ENCODE results near the gene CRB1.

CRB1 gene

GRCh38 chr1:197339106-197340060, 71.3 kb downstream of the CRB1 start:
- H3F3A ChIP-seq (ENCODE audit: control insufficient read depth, insufficient read depth), result no peaks in the 10 kb centered on the region
- H3K9me3 ChIP-seq (ENCODE audit: control insufficient read depth, insufficient read depth, low read length), result no peaks in the 10 kb centered on the region
- no peaks in the 10 kb centered on the region for H4K20me1 ChIP-seq (ENCODE audit: control insufficient read depth, insufficient read depth, low read depth, low read length)
- H3K4me1 ChIP-seq (ENCODE audit: control insufficient read depth, low read length), result no peaks in the 10 kb centered on the region
- TF ChIP-seq CTCF (IDR thresholded peaks at IDR 0.05; ENCODE audit: low read depth, low read length, poor library complexity, severe bottlenecking), result no peak
- no peak for TF ChIP-seq EZH2phosphoT487 (IDR thresholded peaks at IDR 0.05; ENCODE audit: borderline replicate concordance, low read length)
- H3K4me3 ChIP-seq (ENCODE audit: low read length), result no peak overlapping the region
- H3K79me2 ChIP-seq (ENCODE audit: control insufficient read depth, low read length), result no peaks in the 10 kb centered on the region
- no peaks in the 10 kb centered on the region for H3K36me3 ChIP-seq (ENCODE audit: control insufficient read depth, low read length)
- H3K4me2 ChIP-seq (ENCODE audit: low read length), result no peak overlapping the region
- no peaks in the 10 kb centered on the region for H3K27me3 ChIP-seq (ENCODE audit: control insufficient read depth, low read length)
- no peak overlapping the region for H3K27ac ChIP-seq (ENCODE audit: low read depth, low read length)
- H3K9me2 ChIP-seq (replicated peaks; ENCODE audit: control insufficient read depth, low read length), result no peaks in the 10 kb centered on the region

- H3K36me3 ChIP-seq (ENCODE audit: control insufficient read depth, low read length), result no peaks in the 10 kb centered on the region
These were observed 73.6 kb downstream of the CRB1 start for GRCh38 chr1:197341626-197342025.

GRCh38 chr1:197342044-197342565, 74.1 kb downstream of the CRB1 start:
- Histone ChIP-seq H4K20me1 (ENCODE audit: control insufficient read depth, insufficient read depth, low read depth, low read length) (no peaks in the 10 kb centered on the region), H3K27me3 (ENCODE audit: control insufficient read depth, low read length) (no peaks in the 10 kb centered on the region), H3K4me3 (ENCODE audit: low read length) (no peak overlapping the region), H3K4me2 (ENCODE audit: low read length) (no peak overlapping the region), H3K9me3 (ENCODE audit: control insufficient read depth, insufficient read depth, low read length) (no peaks in the 10 kb centered on the region), H3K9me2 (replicated peaks; ENCODE audit: control insufficient read depth, low read length) (no peaks in the 10 kb centered on the region), H3K4me1 (ENCODE audit: control insufficient read depth, low read length) (no peaks in the 10 kb centered on the region), H3F3A (ENCODE audit: control insufficient read depth, insufficient read depth) (no peaks in the 10 kb centered on the region), H3K36me3 (ENCODE audit: control insufficient read depth, low read length) (no peaks in the 10 kb centered on the region), H3K27ac (ENCODE audit: low read depth, low read length) (no peak overlapping the region), H3K79me2 (ENCODE audit: control insufficient read depth, low read length) (no peaks in the 10 kb centered on the region)
- TF ChIP-seq CTCF (IDR thresholded peaks at IDR 0.05; ENCODE audit: low read depth, low read length, poor library complexity, severe bottlenecking) (no peak), EZH2phosphoT487 (IDR thresholded peaks at IDR 0.05; ENCODE audit: borderline replicate concordance, low read length) (no peak)

More at GRCh38 chr1:197341626-197342025, 73.6 kb downstream of the CRB1 start:
- Histone ChIP-seq H3K4me1 (ENCODE audit: control insufficient read depth, low read length) (no peaks in the 10 kb centered on the region), H3K4me2 (ENCODE audit: low read length) (no peak overlapping the region), H3K79me2 (ENCODE audit: control insufficient read depth, low read length) (no peaks in the 10 kb centered on the region), H3K9me3 (ENCODE audit: control insufficient read depth, insufficient read depth, low read length) (no peaks in the 10 kb centered on the region), H3K27ac (ENCODE audit: low read depth, low read length) (no peak overlapping the region), H3K27me3 (ENCODE audit: control insufficient read depth, low read length) (no peaks in the 10 kb centered on the region), H3K9me2 (replicated peaks; ENCODE audit: control insufficient read depth, low read length) (no peaks in the 10 kb centered on the region), H3K4me3 (ENCODE audit: low read length) (no peak overlapping the region), H3F3A (ENCODE audit: control insufficient read depth, insufficient read depth) (no peaks in the 10 kb centered on the region), H4K20me1 (ENCODE audit: control insufficient read depth, insufficient read depth, low read depth, low read length) (no peaks in the 10 kb centered on the region)
- no peak for TF ChIP-seq EZH2phosphoT487 (IDR thresholded peaks at IDR 0.05; ENCODE audit: borderline replicate concordance, low read length)
- no peak for TF ChIP-seq CTCF (IDR thresholded peaks at IDR 0.05; ENCODE audit: low read depth, low read length, poor library complexity, severe bottlenecking)

All from DOHH2 (cell line).